Activated naive CD4-positive, alpha-beta T cell treated with anti-CD3 and anti-CD28 coated beads for 36 hours (primary cell): ENCODE data around the gene ZFYVE28. TPM values are rescaled to one million over a fixed set of nuclear protein-coding genes. Genes with fewer than 3 reads are reported as not detected.

Source experiments
- CTCF ChIA-PET: fragments of 350-600 bp; sonication (Branson Sonifier 250); formaldehyde crosslinking; loops from one replicate; lab custom pipeline; 2021; ENCODE audit warnings: antibody characterized with exemption; lab: Charles Lee
- DNase-seq: peaks from one replicate; pipeline ENCODE4 v3.0.0-alpha.2; 2020
- H3K27ac Mint-ChIP-seq: one replicate; pipeline ENCODE4 v1.8.0; 2021; ENCODE audit warnings: mild to moderate bottlenecking, mixed read lengths
- H3K27me3 Mint-ChIP-seq: one replicate; pipeline ENCODE4 v1.8.0; 2021; ENCODE audit warnings: low read depth, mixed read lengths
- H3K36me3 Mint-ChIP-seq: one replicate; pipeline ENCODE4 v1.8.0; 2021; ENCODE audit warnings: low read depth, mixed read lengths
- H3K4me1 Mint-ChIP-seq: one replicate; pipeline ENCODE4 v1.8.0; 2021; ENCODE audit warnings: low read depth, mixed read lengths
- H3K4me3 Mint-ChIP-seq: one replicate; pipeline ENCODE4 v1.8.0; 2021; ENCODE audit warnings: mild to moderate bottlenecking, moderate library complexity, mixed read lengths
- H3K9me3 Mint-ChIP-seq: one replicate; pipeline ENCODE4 v1.8.0; 2021; ENCODE audit warnings: mixed read lengths
- intact Hi-C: fragments of 100-400 bp; cut with micrococcal nuclease; formaldehyde crosslinking; loops from one replicate; pipeline ENCODE4 v1.15.1; 2023
- total RNA-seq, 2 experiments: library from RNA; stranded (reverse); gene quantifications; one replicate each; pipeline ENCODE4 v1.2.3, GENCODE V29; 2021

ZFYVE28 gene
- total RNA-seq, 2 experiments from 2014 or later: 5.3 to 6.2 TPM

GRCh38 chr4:2270341-2271165 lies 147.9 kb downstream of the ZFYVE28 start:
- Mint-ChIP-seq H3K27ac (no peak overlapping the region), H3K9me3 (no peaks in the 10 kb centered on the region), H3K4me3 (no peak overlapping the region), H3K4me1 (no peaks in the 10 kb centered on the region), H3K27me3 (no peaks in the 10 kb centered on the region), H3K36me3 (no peaks in the 10 kb centered on the region)
- CTCF ChIA-PET: no interaction called here
- intact Hi-C loops: no loop called here
- DNase-seq: no peak

DNA sequence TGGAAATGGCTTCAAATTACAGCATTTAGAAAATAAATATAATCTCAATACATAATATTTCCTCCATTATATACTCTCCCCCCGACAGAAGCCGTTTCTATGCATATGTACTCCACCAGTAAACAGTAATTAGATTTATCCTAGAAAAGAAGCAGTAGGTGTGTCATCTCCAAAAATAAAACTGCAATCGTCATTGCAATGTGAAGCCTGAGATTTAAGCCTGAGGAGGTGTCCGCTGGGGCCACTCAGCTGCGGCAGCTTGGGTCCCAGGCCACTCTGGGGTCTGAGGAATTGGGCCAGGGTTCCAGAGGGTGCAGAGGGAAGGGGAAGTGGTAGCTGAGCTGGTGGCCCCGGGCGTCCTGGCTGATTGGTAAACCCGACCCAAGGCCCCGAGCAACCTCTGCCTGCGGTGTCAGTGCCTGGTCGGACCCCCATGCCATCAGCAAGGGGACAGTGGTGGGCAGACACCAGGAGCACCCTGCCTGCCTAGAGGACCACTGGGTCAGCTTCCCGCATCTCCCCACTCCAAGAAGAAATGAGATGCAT lies 148.8 kb downstream of the ZFYVE28 start:
- CTCF ChIA-PET: no interaction called here
- Mint-ChIP-seq H3K4me1 (no peaks in the 10 kb centered on the region), H3K9me3 (no peaks in the 10 kb centered on the region), H3K27ac (no peak overlapping the region), H3K4me3 (no peak overlapping the region), H3K36me3 (no peaks in the 10 kb centered on the region), H3K27me3 (no peaks in the 10 kb centered on the region)
- DNase-seq: no peak
- intact Hi-C loops: no loop called here

DNA sequence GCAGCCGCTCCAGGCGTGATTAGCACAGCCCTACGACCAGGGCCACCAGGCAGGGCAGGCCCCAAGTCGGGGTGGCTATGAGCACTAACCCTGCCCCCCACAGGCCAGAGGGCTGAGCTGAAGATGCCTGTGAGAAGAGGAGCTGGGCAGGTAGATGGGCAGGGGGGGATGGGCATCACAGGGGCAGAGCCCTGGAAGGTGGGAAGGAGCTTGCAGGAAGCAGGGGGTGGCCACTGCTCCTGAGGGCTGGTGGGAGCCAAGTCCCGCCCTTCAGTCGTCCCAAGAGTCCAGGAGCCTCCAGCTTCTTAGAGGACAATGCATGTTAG lies 149.3 kb downstream of the ZFYVE28 start:
- H3K4me1 Mint-ChIP-seq: no peaks in the 10 kb centered on the region
- no peaks in the 10 kb centered on the region for H3K27me3 Mint-ChIP-seq
- no peaks in the 10 kb centered on the region for H3K36me3 Mint-ChIP-seq
- intact Hi-C loops: no loop called here
- no peak for DNase-seq
- H3K4me3 Mint-ChIP-seq: no peak overlapping the region
- H3K27ac Mint-ChIP-seq: no peak overlapping the region
- H3K9me3 Mint-ChIP-seq: no peaks in the 10 kb centered on the region
- CTCF ChIA-PET: no interaction called here

- CTCF ChIA-PET: no interaction called here
- Mint-ChIP-seq H3K4me1 (no peaks in the 10 kb centered on the region), H3K27ac (no peak overlapping the region), H3K27me3 (no peaks in the 10 kb centered on the region), H3K9me3 (no peaks in the 10 kb centered on the region), H3K4me3 (no peak overlapping the region), H3K36me3 (no peaks in the 10 kb centered on the region)
- intact Hi-C loops: no loop called here
- DNase-seq: no peak
These were observed 149.9 kb downstream of the ZFYVE28 start for GRCh38 chr4:2268357-2269205.

DNA sequence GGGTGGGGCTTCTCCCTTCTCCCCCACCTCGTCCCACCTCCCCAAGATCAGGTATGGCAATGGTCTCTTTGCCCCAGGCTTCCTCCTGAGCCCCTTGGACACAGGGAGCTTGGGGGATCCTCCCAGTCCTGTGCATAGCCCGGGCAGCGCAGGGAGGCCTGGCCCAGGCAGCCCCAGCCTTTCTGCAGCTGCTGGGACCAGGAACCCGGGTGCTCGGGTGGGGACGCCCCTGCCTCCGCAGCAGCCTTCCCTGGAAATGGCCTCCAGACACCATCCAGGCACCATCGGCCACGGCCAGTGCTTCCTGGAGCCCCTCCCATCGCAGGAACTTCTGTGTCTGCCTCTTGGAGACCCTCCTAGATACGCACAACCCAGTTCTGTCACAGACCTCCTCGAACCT lies 150.6 kb downstream of the ZFYVE28 start:
- CTCF ChIA-PET: no interaction called here

DNA sequence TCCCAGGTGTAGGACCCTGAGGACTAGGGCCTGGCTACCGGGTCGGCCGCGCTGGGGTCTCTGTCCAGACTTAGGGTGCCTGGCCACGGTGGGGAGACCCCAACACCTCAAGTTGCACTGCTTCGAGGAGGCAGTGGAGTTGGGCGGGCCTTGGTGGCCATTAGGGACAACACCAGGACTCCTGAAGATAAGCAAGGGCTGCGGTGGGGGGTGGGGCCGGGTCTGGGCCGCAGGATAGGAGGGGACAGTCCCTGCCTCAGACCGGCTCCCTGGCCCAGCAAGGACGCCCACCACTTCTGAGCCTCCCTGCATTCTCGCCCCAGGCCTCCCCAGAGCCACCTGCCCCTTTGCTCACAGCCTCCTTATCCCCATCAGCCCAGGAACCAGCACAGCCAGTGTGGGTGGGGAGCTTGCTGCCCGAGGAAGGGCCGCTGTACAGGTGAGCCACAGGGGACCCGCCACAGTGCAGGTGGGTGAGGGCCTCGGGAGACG lies 151.1 kb downstream of the ZFYVE28 start:
- CTCF ChIA-PET: no interaction called here
- no peaks in the 10 kb centered on the region for H3K27me3 Mint-ChIP-seq
- no peaks in the 10 kb centered on the region for H3K9me3 Mint-ChIP-seq
- H3K4me3 Mint-ChIP-seq: no peak overlapping the region
- no peak for DNase-seq
- no peak overlapping the region for H3K27ac Mint-ChIP-seq
- H3K4me1 Mint-ChIP-seq: no peaks in the 10 kb centered on the region
- no peaks in the 10 kb centered on the region for H3K36me3 Mint-ChIP-seq
- intact Hi-C loops: no loop called here

More for the DNA sequence above, 150.6 kb downstream of the ZFYVE28 start:
- Mint-ChIP-seq H3K36me3 (no peaks in the 10 kb centered on the region), H3K27ac (no peak overlapping the region), H3K9me3 (no peaks in the 10 kb centered on the region), H3K27me3 (no peaks in the 10 kb centered on the region), H3K4me1 (no peaks in the 10 kb centered on the region), H3K4me3 (no peak overlapping the region)
- no peak for DNase-seq
- intact Hi-C loops: no loop called here

DNA sequence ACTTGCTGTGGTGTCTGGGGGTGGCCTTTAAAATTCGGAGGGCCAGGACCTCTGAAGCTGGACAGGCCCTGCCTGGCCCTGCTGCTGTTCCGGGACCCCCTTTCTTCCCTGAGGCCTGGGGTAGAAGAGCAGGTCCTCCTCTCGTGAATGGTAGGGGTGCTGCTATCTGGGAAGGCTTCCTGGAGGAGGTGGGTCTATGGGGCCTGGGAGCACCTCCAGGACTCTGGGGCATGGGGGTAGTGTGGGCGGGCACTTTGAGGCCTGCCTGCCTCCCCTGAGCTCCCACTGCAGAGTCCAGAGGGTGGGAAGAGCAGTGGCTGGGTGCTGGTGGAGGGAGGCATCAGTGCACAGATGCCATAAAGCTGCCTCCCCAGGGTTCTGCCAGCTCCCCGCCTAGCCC lies 151.6 kb downstream of the ZFYVE28 start:
- Mint-ChIP-seq H3K36me3 (no peaks in the 10 kb centered on the region), H3K9me3 (no peaks in the 10 kb centered on the region), H3K27me3 (no peaks in the 10 kb centered on the region), H3K4me1 (no peaks in the 10 kb centered on the region), H3K4me3 (no peak overlapping the region), H3K27ac (no peak overlapping the region)
- CTCF ChIA-PET: no interaction called here
- no peak for DNase-seq
- intact Hi-C loops: no loop called here

GRCh38 chr4:2266181-2266580 lies 152.3 kb downstream of the ZFYVE28 start:
- Mint-ChIP-seq H3K27me3 (no peaks in the 10 kb centered on the region), H3K27ac (no peak overlapping the region), H3K9me3 (no peaks in the 10 kb centered on the region), H3K4me3 (no peak overlapping the region), H3K36me3 (no peaks in the 10 kb centered on the region), H3K4me1 (no peaks in the 10 kb centered on the region)
- CTCF ChIA-PET: no interaction called here
- DNase-seq: no peak
- intact Hi-C loops: no loop called here

DNA sequence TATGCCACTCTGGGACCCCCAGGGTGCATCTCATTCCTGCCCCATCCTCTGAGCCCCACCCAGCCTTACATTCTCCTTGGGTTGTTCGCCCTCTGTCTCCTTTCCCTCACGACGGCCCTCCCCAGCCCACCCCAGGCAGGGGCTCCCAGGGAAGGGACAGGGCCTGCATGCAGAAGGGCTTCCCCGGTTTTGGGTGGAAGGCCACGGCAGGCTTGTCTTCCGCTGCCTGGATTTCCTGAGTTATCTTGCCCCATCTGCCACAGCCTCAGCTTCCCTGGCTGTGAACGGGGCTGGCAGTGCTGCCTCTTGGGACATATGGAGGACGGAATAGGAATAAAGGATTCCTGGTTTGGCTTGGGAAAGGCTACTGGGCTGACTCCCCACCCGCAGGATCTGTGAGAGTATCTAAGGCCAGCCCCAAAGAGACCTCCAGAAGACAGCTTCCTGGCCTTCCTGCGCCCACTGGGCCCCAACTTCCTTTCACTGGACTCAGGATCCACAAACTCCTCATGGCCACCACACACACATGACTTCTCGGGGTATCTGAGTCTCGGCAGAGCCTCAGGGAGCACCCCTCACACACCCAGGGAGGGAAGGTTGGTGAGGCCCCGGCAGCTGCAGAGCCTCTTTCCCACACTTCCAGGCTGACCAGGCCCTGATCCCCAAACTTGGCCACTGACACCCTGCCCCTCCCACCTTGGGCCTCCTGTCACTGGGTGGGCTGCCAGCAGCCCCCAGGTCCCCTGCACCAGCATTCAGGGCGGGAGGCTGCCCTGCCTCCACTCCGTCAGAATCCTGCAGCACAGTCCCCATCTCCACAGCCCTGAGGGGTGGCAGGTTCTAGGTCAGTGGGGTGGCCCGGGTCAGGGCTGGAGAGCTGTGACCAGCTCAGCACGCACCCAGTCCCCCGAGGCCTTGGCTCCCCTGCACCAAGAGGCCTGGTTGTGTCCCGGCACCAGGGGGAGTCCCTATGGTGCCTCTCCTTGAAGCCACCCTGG lies 153.0 kb downstream of the ZFYVE28 start:
- no peak for DNase-seq
- Mint-ChIP-seq H3K4me3 (no peak overlapping the region), H3K36me3 (no peaks in the 10 kb centered on the region), H3K27me3 (no peaks in the 10 kb centered on the region), H3K4me1 (no peaks in the 10 kb centered on the region), H3K9me3 (no peaks in the 10 kb centered on the region), H3K27ac (no peak overlapping the region)
- intact Hi-C loops: no loop called here
- CTCF ChIA-PET: no interaction called here

DNA sequence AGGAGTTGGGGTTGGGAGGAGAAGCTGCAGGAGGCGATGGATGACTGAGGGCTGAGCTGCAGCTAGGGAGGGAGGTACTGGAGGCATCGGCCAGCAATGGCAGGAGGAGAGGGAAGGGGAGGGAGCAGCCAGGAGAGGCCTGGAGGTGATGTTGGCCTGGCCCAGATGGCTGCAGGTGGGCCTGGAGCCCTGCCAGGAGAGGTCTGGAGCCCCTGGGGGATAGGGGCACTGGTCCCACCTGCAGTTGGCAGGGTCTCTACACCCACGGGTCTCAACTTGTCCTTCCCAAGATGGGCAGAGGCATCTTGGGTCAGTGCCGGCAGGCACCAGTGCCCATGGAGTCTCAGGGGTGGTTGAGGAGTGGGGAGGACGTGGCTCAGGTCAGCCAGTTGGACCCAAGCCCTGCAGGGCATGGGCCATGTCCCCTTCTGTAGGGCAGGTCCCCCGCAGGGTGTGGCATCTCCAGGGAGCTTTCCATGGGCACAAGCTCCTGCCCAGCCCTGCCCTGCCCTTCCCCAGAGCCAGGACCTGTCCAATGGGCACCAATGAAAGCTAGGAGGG lies 153.9 kb downstream of the ZFYVE28 start:
- DNase-seq: no peak
- intact Hi-C loops: no loop called here
- Mint-ChIP-seq H3K36me3 (no peaks in the 10 kb centered on the region), H3K27me3 (no peaks in the 10 kb centered on the region), H3K4me1 (peaks cover 2% of the 10 kb centered on the region), H3K4me3 (no peak overlapping the region), H3K27ac (no peak overlapping the region), H3K9me3 (no peaks in the 10 kb centered on the region)
- CTCF ChIA-PET: no interaction called here

- H3K4me1 Mint-ChIP-seq: peaks cover 2% of the 10 kb centered on the region
- no peaks in the 10 kb centered on the region for H3K36me3 Mint-ChIP-seq
- H3K9me3 Mint-ChIP-seq: no peaks in the 10 kb centered on the region
- no peak overlapping the region for H3K27ac Mint-ChIP-seq
- no peak overlapping the region for H3K4me3 Mint-ChIP-seq
- CTCF ChIA-PET: no interaction called here
- intact Hi-C loops: loop anchor here (2.0 kb wide), 1 partner anchor 551 kb away; the partner anchor contains the start of gene SLBP
- H3K27me3 Mint-ChIP-seq: no peaks in the 10 kb centered on the region
- DNase-seq: no peak
These were observed 154.5 kb downstream of the ZFYVE28 start for GRCh38 chr4:2263926-2264321.
